H9 (cell line): ENCODE results near the gene CPM. TPM values are rescaled to one million over a fixed set of nuclear protein-coding genes. Genes with fewer than 3 reads are reported as not detected.

Source experiments
- DNase-seq: peaks from one replicate; pipeline ENCODE4 v3.0.0-alpha.2; 2017
- H2AFZ ChIP-seq: one replicate; pipeline ENCODE4 v1.6.1; 2013; ENCODE audit warnings: mild to moderate bottlenecking, low read length, control low read depth, moderate library complexity
- H2AK5ac ChIP-seq: 2 replicates; pipeline ENCODE4 v1.6.1; 2013; ENCODE audit warnings: low read length, control low read depth, mixed read lengths; ENCODE audit not compliant: insufficient read length
- H2BK120ac ChIP-seq: one replicate; pipeline ENCODE4 v1.6.1; 2013; ENCODE audit warnings: low read depth, mild to moderate bottlenecking, low read length, control low read depth, inconsistent platforms; ENCODE audit not compliant: poor library complexity, severe bottlenecking
- H2BK12ac ChIP-seq: 2 replicates; pipeline ENCODE4 v1.6.1; 2013; ENCODE audit warnings: low read length, control low read depth, mixed read lengths, low read depth; ENCODE audit not compliant: insufficient read length
- H2BK15ac ChIP-seq: 2 replicates; pipeline ENCODE4 v1.6.1; 2013; ENCODE audit warnings: low read depth, low read length, control low read depth
- H2BK20ac ChIP-seq: one replicate; pipeline ENCODE4 v1.6.1; 2013; ENCODE audit warnings: low read depth, mild to moderate bottlenecking, low read length, control low read depth, inconsistent platforms; ENCODE audit not compliant: poor library complexity, severe bottlenecking
- H2BK5ac ChIP-seq: 2 replicates; pipeline ENCODE4 v1.6.1; 2013; ENCODE audit warnings: low read length, control low read depth, mixed read lengths; ENCODE audit not compliant: insufficient read length
- H3K14ac ChIP-seq: 2 replicates; pipeline ENCODE4 v1.6.1; 2013; ENCODE audit warnings: low read length, control low read depth; ENCODE audit not compliant: insufficient read depth
- H3K18ac ChIP-seq: 2 replicates; pipeline ENCODE4 v1.6.1; 2013; ENCODE audit warnings: low read depth, mild to moderate bottlenecking, mixed read lengths, low read length, control low read depth; ENCODE audit not compliant: insufficient read length
- H3K23ac ChIP-seq: 2 replicates; pipeline ENCODE4 v1.6.1; 2013; ENCODE audit warnings: low read length, control low read depth, mixed read lengths, low read depth; ENCODE audit not compliant: insufficient read length
- H3K23me2 ChIP-seq: 2 replicates; pipeline ENCODE4 v1.6.1; 2013; ENCODE audit warnings: low read depth, mild to moderate bottlenecking, mixed read lengths, low read length, control low read depth; ENCODE audit not compliant: insufficient read length, poor library complexity, severe bottlenecking
- H3K27ac ChIP-seq: 2 replicates; pipeline ENCODE4 v1.5.1; 2013; ENCODE audit warnings: low read length, control low read depth, mixed read lengths, low read depth; ENCODE audit not compliant: insufficient read length
- H3K27me3 ChIP-seq: 2 replicates; pipeline ENCODE4 v1.6.1; 2013; ENCODE audit warnings: low read length, control low read depth, inconsistent platforms; ENCODE audit not compliant: insufficient read depth
- H3K4ac ChIP-seq: 2 replicates; pipeline ENCODE4 v1.6.1; 2013; ENCODE audit warnings: low read depth, mild to moderate bottlenecking, control low read depth, inconsistent platforms, low read length, moderate library complexity
- H3K4me1 ChIP-seq: 2 replicates; pipeline ENCODE4 v1.6.1; 2013; ENCODE audit warnings: low read length, control low read depth, inconsistent platforms; ENCODE audit not compliant: insufficient read depth
- H3K4me2 ChIP-seq: 2 replicates; pipeline ENCODE4 v1.6.1; 2013; ENCODE audit warnings: low read length, control low read depth, mixed read lengths; ENCODE audit not compliant: insufficient read length, insufficient read depth
- H3K56ac ChIP-seq: 2 replicates; pipeline ENCODE4 v1.6.1; 2013; ENCODE audit warnings: low read depth, mild to moderate bottlenecking, mixed read lengths, low read length, control low read depth; ENCODE audit not compliant: insufficient read length
- H3K79me1 ChIP-seq: 2 replicates; pipeline ENCODE4 v1.6.1; 2013; ENCODE audit warnings: low read depth, mild to moderate bottlenecking, moderate library complexity, low read length, control low read depth, inconsistent platforms; ENCODE audit not compliant: insufficient read depth, poor library complexity, severe bottlenecking
- H3K79me2 ChIP-seq: 2 replicates; pipeline ENCODE4 v1.6.1; 2013; ENCODE audit warnings: low read length, control low read depth, inconsistent platforms; ENCODE audit not compliant: insufficient read depth
- H3K9ac ChIP-seq: 2 replicates; pipeline ENCODE4 v1.6.1; 2013; ENCODE audit warnings: low read length, control low read depth, mixed read lengths; ENCODE audit not compliant: insufficient read length; ENCODE audit errors: extremely low read depth
- H3K9me3 ChIP-seq: one replicate; pipeline ENCODE4 v1.6.1; 2013; ENCODE audit warnings: low read depth, low read length, inconsistent platforms; ENCODE audit not compliant: control insufficient read depth
- H3T11ph ChIP-seq: one replicate; pipeline ENCODE4 v1.6.1; 2013; ENCODE audit warnings: mild to moderate bottlenecking, low read length, control low read depth, inconsistent platforms
- H4K20me1 ChIP-seq: one replicate; pipeline ENCODE4 v1.6.1; 2013; ENCODE audit not compliant: control insufficient read depth, insufficient read length, insufficient read depth
- H4K5ac ChIP-seq: 2 replicates; pipeline ENCODE4 v1.6.1; 2013; ENCODE audit warnings: low read depth, mild to moderate bottlenecking, mixed read lengths, low read length, control low read depth; ENCODE audit not compliant: insufficient read length
- H4K8ac ChIP-seq: replicated peaks from 2 replicates; pipeline ENCODE4 v1.6.1; 2013; ENCODE audit warnings: low read length, control low read depth, mixed read lengths, low read depth; ENCODE audit not compliant: insufficient read length
- H4K91ac ChIP-seq: 2 replicates; pipeline ENCODE4 v1.6.1; 2013; ENCODE audit warnings: low read depth, mild to moderate bottlenecking, moderate library complexity, mixed read lengths, low read length, control low read depth; ENCODE audit not compliant: insufficient read length
- H3K27ac Mint-ChIP-seq, 3 experiments: 2 replicates in 2 of 3; 3 replicates in 1 of 3; pipeline ENCODE4 v1.8.0; 2020 to 2021; ENCODE audit warnings: mixed read lengths in 3 of 3, mild to moderate bottlenecking in 1 of 3, moderate library complexity in 1 of 3
- H3K27me3 Mint-ChIP-seq: 2 replicates; pipeline ENCODE4 v1.8.0; 2021; ENCODE audit warnings: low read depth, mild to moderate bottlenecking, moderate library complexity, mixed read lengths
- H3K36me3 Mint-ChIP-seq, 3 experiments: 2 replicates in 2 of 3; 3 replicates in 1 of 3; pipeline ENCODE4 v1.8.0; 2020 to 2021; ENCODE audit warnings: low read depth in 3 of 3, mixed read lengths in 3 of 3; ENCODE audit not compliant: insufficient read depth in 1 of 3
- H3K4me1 Mint-ChIP-seq, 2 experiments: 2 replicates each; pipeline ENCODE4 v1.8.0; 2020; ENCODE audit warnings: mixed read lengths in 2 of 2
- H3K4me3 Mint-ChIP-seq, 2 experiments: 2 replicates in 1 of 2; 3 replicates in 1 of 2; pipeline ENCODE4 v1.8.0; 2020 to 2021; ENCODE audit warnings: mild to moderate bottlenecking in 2 of 2, mixed read lengths in 2 of 2, moderate library complexity in 1 of 2
- H3K9me3 Mint-ChIP-seq, 2 experiments: 2 replicates in 1 of 2; 3 replicates in 1 of 2; pipeline ENCODE4 v1.8.0; 2020; ENCODE audit warnings: mild to moderate bottlenecking in 2 of 2, mixed read lengths in 2 of 2, moderate library complexity in 1 of 2
- WGBS: extraction: QIAGEN DNeasy Blood & Tissue Kit; methylation state at CpG from one replicate; pipeline ENCODE4 v1.1.7; 2013; ENCODE audit warnings: missing lambda C conversion rate, low lambda C conversion rate, mixed read lengths; ENCODE audit not compliant: insufficient read length; ENCODE audit errors: extremely low coverage; 5-methylcytosine and 5-hydroxymethylcytosine counted together
- total RNA-seq: library from RNA; stranded (reverse); gene quantifications from 2 replicates; pipeline ENCODE4 v1.2.1, GENCODE V29; 2021
- TF ChIP-seq, protein P1 (sequence below): fragments of 200-600 bp; sonication (generic); conservative IDR thresholded peaks from 3 replicates; pipeline ENCODE4 v1.8.0; 2021; ENCODE audit warnings: antibody characterized with exemption, mild to moderate bottlenecking

CPM gene
- total RNA-seq, 1 experiment from 2014 or later = 1.2 TPM

DNA sequence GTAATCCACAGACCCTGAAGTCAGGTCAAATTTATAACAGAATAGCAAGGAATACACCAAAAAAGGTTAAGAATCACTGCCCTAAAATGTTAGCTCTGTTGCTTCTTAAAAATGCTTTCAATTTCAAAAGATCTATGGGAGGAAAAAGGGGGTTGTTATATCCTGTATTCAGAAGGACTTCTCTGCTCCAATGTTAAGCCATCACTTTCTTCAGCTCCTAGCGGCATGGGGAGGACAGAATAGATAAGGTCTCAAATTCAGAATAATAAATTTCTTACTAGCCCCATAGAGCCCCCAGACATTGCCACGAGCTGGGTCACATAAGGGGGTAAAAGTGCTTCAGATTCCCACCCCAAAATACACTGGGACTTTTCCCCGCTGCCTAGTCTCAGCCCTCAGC, 49.8 kb downstream of the CPM start:
- no peak for DNase-seq
- H2AFZ ChIP-seq = no peak overlapping the region
- no peaks in the 10 kb centered on the region for H3K79me1 ChIP-seq
- no peak overlapping the region for H3K56ac ChIP-seq
- H3K4ac ChIP-seq = no peak overlapping the region
- H3K4me2 ChIP-seq = no peak overlapping the region
- no peak overlapping the region for H2AK5ac ChIP-seq
- peaks cover 7% of the 10 kb centered on the region in 2 experiments; a peak in 4 of 5 replicates for H3K9me3 Mint-ChIP-seq
- no peaks in the 10 kb centered on the region for H4K20me1 ChIP-seq
- no peak overlapping the region for H3K18ac ChIP-seq
- H3K27ac ChIP-seq = no peak overlapping the region
- no peak overlapping the region for H3T11ph ChIP-seq
- no peak overlapping the region for H2BK12ac ChIP-seq
- H3K4me1 ChIP-seq = no peaks in the 10 kb centered on the region
- no peaks in the 10 kb centered on the region for H3K27me3 ChIP-seq
- H3K36me3 Mint-ChIP-seq = 0 out of 7 replicates have a peak, but pooled peaks cover 0 to 3% (median 0%) of the 10 kb centered on the region in 3 experiments
- no peak overlapping the region for H3K27ac Mint-ChIP-seq
- H4K5ac ChIP-seq = no peak overlapping the region
- no peaks in the 10 kb centered on the region for H3K9me3 ChIP-seq
- WGBS = no CpG with 5 or more reads among the region's 3 CpGs
- no peak overlapping the region for H3K14ac ChIP-seq
- no peak overlapping the region for H2BK20ac ChIP-seq
- H3K79me2 ChIP-seq = no peaks in the 10 kb centered on the region
- no peak overlapping the region for H2BK5ac ChIP-seq
- no peak overlapping the region for H3K23ac ChIP-seq
- no peak overlapping the region for H3K9ac ChIP-seq
- TF ChIP-seq, protein P1, sequence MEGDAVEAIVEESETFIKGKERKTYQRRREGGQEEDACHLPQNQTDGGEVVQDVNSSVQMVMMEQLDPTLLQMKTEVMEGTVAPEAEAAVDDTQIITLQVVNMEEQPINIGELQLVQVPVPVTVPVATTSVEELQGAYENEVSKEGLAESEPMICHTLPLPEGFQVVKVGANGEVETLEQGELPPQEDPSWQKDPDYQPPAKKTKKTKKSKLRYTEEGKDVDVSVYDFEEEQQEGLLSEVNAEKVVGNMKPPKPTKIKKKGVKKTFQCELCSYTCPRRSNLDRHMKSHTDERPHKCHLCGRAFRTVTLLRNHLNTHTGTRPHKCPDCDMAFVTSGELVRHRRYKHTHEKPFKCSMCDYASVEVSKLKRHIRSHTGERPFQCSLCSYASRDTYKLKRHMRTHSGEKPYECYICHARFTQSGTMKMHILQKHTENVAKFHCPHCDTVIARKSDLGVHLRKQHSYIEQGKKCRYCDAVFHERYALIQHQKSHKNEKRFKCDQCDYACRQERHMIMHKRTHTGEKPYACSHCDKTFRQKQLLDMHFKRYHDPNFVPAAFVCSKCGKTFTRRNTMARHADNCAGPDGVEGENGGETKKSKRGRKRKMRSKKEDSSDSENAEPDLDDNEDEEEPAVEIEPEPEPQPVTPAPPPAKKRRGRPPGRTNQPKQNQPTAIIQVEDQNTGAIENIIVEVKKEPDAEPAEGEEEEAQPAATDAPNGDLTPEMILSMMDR = no peak
- H4K91ac ChIP-seq = no peak overlapping the region
- H4K8ac ChIP-seq = no peak overlapping the region
- no peak overlapping the region for H2BK120ac ChIP-seq
- no peaks in the 10 kb centered on the region for H3K27me3 Mint-ChIP-seq
- H2BK15ac ChIP-seq = no peak overlapping the region
- no peak overlapping the region for H3K4me3 Mint-ChIP-seq
- H3K23me2 ChIP-seq = no peaks in the 10 kb centered on the region
- peaks cover 6% of the 10 kb centered on the region in 2 experiments; a peak in 3 of 4 replicates for H3K4me1 Mint-ChIP-seq
